B cell (primary cell): ENCODE results near the gene C6orf136. TPM values are rescaled to one million over a fixed set of nuclear protein-coding genes. Genes with fewer than 3 reads are reported as not detected.

Experiments
- ATAC-seq: fragments of 200-7000 bp; cut with Tn5 transposase; one replicate; pipeline ENCODE4 v1.10.0; 2021; ENCODE audit warnings: low read depth, mild to moderate bottlenecking, moderate number of reproducible peaks, moderate library complexity
- CTCF ChIA-PET: fragments of 350-600 bp; sonication (Branson Sonifier 250); formaldehyde crosslinking; loops from one replicate; lab custom pipeline; 2021; ENCODE audit warnings: antibody characterized with exemption, inconsistent platforms; lab: Charles Lee
- POLR2A ChIA-PET: fragments of 350-600 bp; sonication (Branson Sonifier 250); formaldehyde crosslinking; loops from one replicate; lab custom pipeline; 2021; ENCODE audit warnings: antibody characterized with exemption; lab: Charles Lee
- DNase-seq: peaks from one replicate; pipeline ENCODE4 v3.0.0; 2013
- H2AFZ ChIP-seq: 2 replicates; pipeline ENCODE4 v1.6.1; 2012; ENCODE audit warnings: mild to moderate bottlenecking, low read depth, low read length; ENCODE audit not compliant: insufficient read depth, poor library complexity, severe bottlenecking
- H3K27ac ChIP-seq, 2 donors: 1 replicate in 1 of 2; 2 replicates in 1 of 2; pipeline ENCODE4 v1.5.1; 2012 to 2013; ENCODE audit warnings: low read length in 2 of 2, mild to moderate bottlenecking in 2 of 2, moderate library complexity in 1 of 2
- H3K27me3 ChIP-seq, 4 experiments: fragments of 200-600 bp in 1 of 4; sonication (generic) in 1 of 4; replicated peaks in 1 of 4; 1 replicate in 2 of 4; 2 replicates in 2 of 4; pipeline versions ENCODE4 v1.6.1 to v1.7.0; 2013 to 2016; ENCODE audit warnings: low read length in 3 of 4, mild to moderate bottlenecking in 2 of 4, mixed read lengths in 1 of 4, moderate library complexity in 1 of 4; ENCODE audit not compliant: insufficient read depth in 4 of 4, control insufficient read depth in 3 of 4; ENCODE audit errors: control extremely low read depth in 1 of 4
- H3K36me3 ChIP-seq, 2 experiments: replicated peaks in 1 of 2; 1 replicate in 1 of 2; 2 replicates in 1 of 2; pipeline versions ENCODE4 v1.6.1 to v1.7.1; 2013; ENCODE audit warnings: low read length in 1 of 2; ENCODE audit not compliant: insufficient read depth in 2 of 2, control insufficient read depth in 1 of 2; ENCODE audit errors: control extremely low read depth in 1 of 2, extremely low read depth in 1 of 2
- H3K4me1 ChIP-seq, 2 donors: fragments of 200-600 bp in 1 of 2; sonication (generic) in 1 of 2; 1 replicate in 1 of 2; 2 replicates in 1 of 2; pipeline versions ENCODE4 v1.5.1 to v1.6.1; 2013 to 2017; ENCODE audit warnings: low read length in 2 of 2; ENCODE audit not compliant: control insufficient read depth in 2 of 2, insufficient read depth in 2 of 2
- H3K4me2 ChIP-seq: replicated peaks from 2 replicates; pipeline ENCODE3; 2012; ENCODE audit warnings: mild to moderate bottlenecking, low read depth, low read length; ENCODE audit not compliant: poor library complexity, severe bottlenecking
- H3K4me3 ChIP-seq, 5 experiments: fragments of 200-600 bp in 1 of 5; sonication (generic) in 1 of 5; 1 replicate in 3 of 5; 2 replicates in 2 of 5; pipeline versions ENCODE4 v1.5.1 to v1.7.0; 2011 to 2016; ENCODE audit warnings: low read length in 4 of 5, mild to moderate bottlenecking in 4 of 5, low read depth in 2 of 5, control low read depth in 1 of 5, moderate library complexity in 1 of 5; ENCODE audit not compliant: insufficient read depth in 1 of 5; ENCODE audit errors: control extremely low read depth in 1 of 5, extremely low read depth in 1 of 5
- H3K79me2 ChIP-seq: fragments of 200-600 bp; sonication (generic); one replicate; pipeline ENCODE4 v1.6.0; 2016; ENCODE audit warnings: low read length; ENCODE audit not compliant: control insufficient read depth, insufficient read depth
- H3K9ac ChIP-seq: fragments of 200-600 bp; sonication (generic); 2 replicates; pipeline ENCODE4 v1.6.1; 2017; ENCODE audit warnings: mild to moderate bottlenecking, low read length, moderate library complexity
- H3K9me3 ChIP-seq, 3 donors: one replicate each; pipeline versions ENCODE4 v1.6.1 to v1.7.1; 2013; ENCODE audit warnings: low read length in 2 of 3; ENCODE audit not compliant: control insufficient read depth in 2 of 3, insufficient read depth in 1 of 3; ENCODE audit errors: control extremely low read depth in 1 of 3
- H4K20me1 ChIP-seq: 2 replicates; pipeline ENCODE4 v1.6.0; 2012; ENCODE audit warnings: mild to moderate bottlenecking, low read length; ENCODE audit not compliant: insufficient read depth, control insufficient read depth, poor library complexity, severe bottlenecking
- H3K27ac Mint-ChIP-seq: one replicate; pipeline ENCODE4 v1.8.0; 2021; ENCODE audit warnings: mixed read lengths
- H3K27me3 Mint-ChIP-seq: one replicate; pipeline ENCODE4 v1.8.0; 2021; ENCODE audit warnings: mixed read lengths
- H3K4me1 Mint-ChIP-seq: one replicate; pipeline ENCODE4 v1.8.0; 2021; ENCODE audit warnings: mixed read lengths
- H3K4me3 Mint-ChIP-seq: one replicate; pipeline ENCODE4 v1.8.0; 2021; ENCODE audit warnings: mixed read lengths
- H3K9me3 Mint-ChIP-seq: one replicate; pipeline ENCODE4 v1.8.0; 2022; ENCODE audit warnings: mixed read lengths; ENCODE audit not compliant: insufficient read depth
- CTCF ChIP-seq: fragments of 200-600 bp; IDR thresholded peaks from one replicate; pipeline ENCODE4 v1.8.0; 2022; ENCODE audit warnings: antibody characterized with exemption, mild to moderate bottlenecking
- EZH2 ChIP-seq: IDR thresholded peaks from 2 replicates; pipeline ENCODE4 v1.6.1; 2012; ENCODE audit warnings: borderline replicate concordance, low read depth, mild to moderate bottlenecking, moderate library complexity, low read length; ENCODE audit not compliant: insufficient read depth, poor library complexity, severe bottlenecking
- WGBS: methylation state at CpG from one replicate; pipeline ENCODE4 v1.1.5; 2013; ENCODE audit warnings: missing lambda C conversion rate; ENCODE audit not compliant: insufficient coverage; 5-methylcytosine and 5-hydroxymethylcytosine counted together
- intact Hi-C: fragments of 100-400 bp; cut with micrococcal nuclease; formaldehyde crosslinking; loops from one replicate; pipeline ENCODE4 v1.10.0; 2022
- polyA plus RNA-seq: library from polyadenylated mRNA; depleted of rRNA; stranded (reverse); fragments of >200 nt; gene quantifications from 2 replicates; pipeline ENCODE4 v1.2.3, GENCODE V29; 2012
- total RNA-seq, 2 donors: library from RNA; stranded (reverse); fragments of 120-200 nt in 1 of 2; gene quantifications; 1 replicate in 1 of 2; 2 replicates in 1 of 2; pipeline versions ENCODE4 v1.2.3 to v1.2.4, GENCODE V29; 2013 to 2022

Gene C6orf136
- total and polyA plus RNA-seq, 2 donors (not counting 1 experiment from before 2014, with no cell fraction given) = 36.6 to 37.2 TPM

- H3K27ac ChIP-seq = peak overlapping the region in 1 of 2 donors; percentile 97
- no peaks in the 10 kb centered on the region for H3K36me3 ChIP-seq
- Mint-ChIP-seq H3K4me3 (peak overlapping the region; percentile 97), H3K27ac (peak overlapping the region; percentile 82), H3K4me1 (peaks cover 48% of the 10 kb centered on the region), H3K9me3 (no peaks in the 10 kb centered on the region), H3K27me3 (no peaks in the 10 kb centered on the region)
- WGBS = 82% methylated on average over 2 of the region's 8 CpGs
- no peaks in the 10 kb centered on the region for H3K9me3 ChIP-seq
- ChIA-PET POLR2A (interaction anchor here (0.7 to 2.9 kb wide), 3 partner anchors 12 to 26 kb away, joined by 3 to 10 read pairs (median 4); partner anchors contain the start of gene MDC1), CTCF (interaction anchor here (1.3 to 8.9 kb wide), 3 partner anchors 10 to 30 kb away, joined by 3 to 151 read pairs (median 123); partner anchors contain the start of genes MDC1 and TUBB)
- H3K4me3 ChIP-seq = peak overlapping the region; percentile 44 to 94 (median 79)
- DNase-seq = no peak
- peak overlapping the region; percentile 65 for H2AFZ ChIP-seq
- H3K9ac ChIP-seq = peak overlapping the region; percentile 98
- ATAC-seq = no peak
- peaks cover 13% of the 10 kb centered on the region for H4K20me1 ChIP-seq
- H3K4me2 ChIP-seq = peak overlapping the region; percentile 100
- peaks cover 36 to 43% of the 10 kb centered on the region in 2 donors for H3K4me1 ChIP-seq
- peaks cover 16% of the 10 kb centered on the region for H3K79me2 ChIP-seq
- H3K27me3 ChIP-seq = no peaks in the 10 kb centered on the region
- TF ChIP-seq EZH2 = no peak
- TF ChIP-seq CTCF = no peak
- intact Hi-C loops = no loop called here
Observed at GRCh38 chr6:30691208-30691847, 44.4 kb downstream of the C6orf136 start.

GRCh38 chr6:30696432-30696831 is 49.5 kb downstream of the C6orf136 start:
- ChIA-PET CTCF (interaction anchor here (0.7 to 1.6 kb wide), 5 partner anchors 15 to 87 kb away, joined by 3 to 8 read pairs (median 3); partner anchors contain the start of gene MDC1), POLR2A (no interaction called here)
- no peak overlapping the region for H3K27ac Mint-ChIP-seq

More at GRCh38 chr6:30696432-30696831, 49.5 kb downstream of the C6orf136 start:
- H3K79me2 ChIP-seq = no peaks in the 10 kb centered on the region
- H3K9me3 ChIP-seq = no peaks in the 10 kb centered on the region
- peaks cover 7% of the 10 kb centered on the region for H3K4me1 Mint-ChIP-seq
- H3K27me3 ChIP-seq = no peaks in the 10 kb centered on the region
- no peak overlapping the region for H3K4me2 ChIP-seq
- no peak for DNase-seq
- no peaks in the 10 kb centered on the region for H3K36me3 ChIP-seq
- no peaks in the 10 kb centered on the region for H4K20me1 ChIP-seq
- intact Hi-C loops = no loop called here
- no peak overlapping the region for H3K9ac ChIP-seq
- H3K27me3 Mint-ChIP-seq = no peaks in the 10 kb centered on the region
- H3K9me3 Mint-ChIP-seq = no peaks in the 10 kb centered on the region
- H2AFZ ChIP-seq = no peak overlapping the region
- H3K4me3 ChIP-seq = no peak overlapping the region
- H3K4me1 ChIP-seq = peaks cover 2 to 4% of the 10 kb centered on the region in 2 donors
- H3K27ac ChIP-seq = no peak overlapping the region
- no peak overlapping the region for H3K4me3 Mint-ChIP-seq
- 100% methylated on average over 1 of the region's 5 CpGs for WGBS
- no peak for TF ChIP-seq EZH2
- no peak for TF ChIP-seq CTCF
- no peak for ATAC-seq
